Astrocyte (in vitro differentiated cells and primary cell): ENCODE measurements around the gene VRK1. TPM values are rescaled to one million over a fixed set of nuclear protein-coding genes. Genes with fewer than 3 reads are reported as not detected.

Source experiments
- DNase-seq: peaks from one replicate; pipeline ENCODE4 v3.0.0-alpha.2; 2010; ENCODE audit warnings: low read depth
- FAIRE-seq: peaks from 2 replicates; lab custom pipeline; 2011; peaks lifted over from hg19 to GRCh38; lab: Jason Lieb, UNC
- H2AFZ ChIP-seq: 2 replicates; pipeline ENCODE4 v1.6.0; 2012; ENCODE audit warnings: low read depth, low read length, inconsistent platforms
- H3K27ac ChIP-seq: 2 replicates; pipeline ENCODE4 v1.5.1; 2011; ENCODE audit warnings: low read depth, low read length, inconsistent platforms
- H3K27me3 ChIP-seq: 2 replicates; pipeline ENCODE4 v1.6.0; 2011; ENCODE audit warnings: low read length, inconsistent platforms; ENCODE audit not compliant: insufficient read depth
- H3K36me3 ChIP-seq: 2 replicates; pipeline ENCODE4 v1.5.1; 2011; ENCODE audit warnings: low read length, inconsistent platforms; ENCODE audit not compliant: insufficient read depth
- H3K4me1 ChIP-seq: 2 replicates; pipeline ENCODE4 v1.5.1; 2011; ENCODE audit warnings: low read length, inconsistent platforms; ENCODE audit not compliant: insufficient read depth
- H3K4me2 ChIP-seq: 2 replicates; pipeline ENCODE4 v1.6.0; 2012; ENCODE audit warnings: low read length, inconsistent platforms
- H3K4me3 ChIP-seq: 2 replicates; pipeline ENCODE4 v1.5.1; 2011; ENCODE audit warnings: low read depth, mild to moderate bottlenecking, low read length, inconsistent platforms; ENCODE audit not compliant: insufficient read depth
- H3K79me2 ChIP-seq: 2 replicates; pipeline ENCODE4 v1.6.0; 2012; ENCODE audit warnings: mild to moderate bottlenecking, low read length, inconsistent platforms; ENCODE audit not compliant: insufficient read depth
- H3K9ac ChIP-seq: 2 replicates; pipeline ENCODE4 v1.6.0; 2012; ENCODE audit warnings: mild to moderate bottlenecking, low read length, inconsistent platforms
- H3K9me3 ChIP-seq: 2 replicates; pipeline ENCODE4 v1.5.1; 2012; ENCODE audit warnings: low read depth, mild to moderate bottlenecking, low read length, inconsistent platforms; ENCODE audit not compliant: insufficient read depth
- H4K20me1 ChIP-seq: 2 replicates; pipeline ENCODE4 v1.6.0; 2012; ENCODE audit warnings: low read length, inconsistent platforms; ENCODE audit not compliant: insufficient read depth
- H3K27ac Mint-ChIP-seq: one replicate; pipeline ENCODE4 v1.8.0; 2021; ENCODE audit warnings: mild to moderate bottlenecking, mixed read lengths; ENCODE audit not compliant: unreplicated experiment
- H3K27me3 Mint-ChIP-seq: one replicate; pipeline ENCODE4 v1.8.0; 2021; ENCODE audit warnings: low read depth, mixed read lengths; ENCODE audit not compliant: unreplicated experiment
- H3K36me3 Mint-ChIP-seq: one replicate; pipeline ENCODE4 v1.8.0; 2021; ENCODE audit warnings: low read depth, mixed read lengths; ENCODE audit not compliant: unreplicated experiment
- H3K4me1 Mint-ChIP-seq: one replicate; pipeline ENCODE4 v1.8.0; 2021; ENCODE audit warnings: low read depth, mixed read lengths; ENCODE audit not compliant: unreplicated experiment
- H3K4me3 Mint-ChIP-seq: one replicate; pipeline ENCODE4 v1.8.0; 2021; ENCODE audit warnings: mild to moderate bottlenecking, moderate library complexity, mixed read lengths; ENCODE audit not compliant: unreplicated experiment
- H3K9me3 Mint-ChIP-seq: one replicate; pipeline ENCODE4 v1.8.0; 2021; ENCODE audit warnings: mild to moderate bottlenecking, mixed read lengths; ENCODE audit not compliant: unreplicated experiment
- CTCF ChIP-seq: IDR thresholded peaks from 2 replicates; pipeline ENCODE4 v1.5.1; 2011; ENCODE audit warnings: low read depth, mild to moderate bottlenecking, inconsistent platforms, low read length, moderate library complexity; ENCODE audit not compliant: insufficient read depth
- EZH2 ChIP-seq: IDR thresholded peaks from 2 replicates; pipeline ENCODE4 v1.6.1; 2012; ENCODE audit warnings: mild to moderate bottlenecking, low read length, inconsistent platforms; ENCODE audit not compliant: insufficient read depth
- total RNA-seq: library from RNA; stranded (reverse); gene quantifications from 2 replicates; pipeline ENCODE4 v1.2.1, GENCODE V29; 2021

VRK1 gene
- total RNA-seq, 1 donor from 2014 or later = 11.6 TPM

DNA sequence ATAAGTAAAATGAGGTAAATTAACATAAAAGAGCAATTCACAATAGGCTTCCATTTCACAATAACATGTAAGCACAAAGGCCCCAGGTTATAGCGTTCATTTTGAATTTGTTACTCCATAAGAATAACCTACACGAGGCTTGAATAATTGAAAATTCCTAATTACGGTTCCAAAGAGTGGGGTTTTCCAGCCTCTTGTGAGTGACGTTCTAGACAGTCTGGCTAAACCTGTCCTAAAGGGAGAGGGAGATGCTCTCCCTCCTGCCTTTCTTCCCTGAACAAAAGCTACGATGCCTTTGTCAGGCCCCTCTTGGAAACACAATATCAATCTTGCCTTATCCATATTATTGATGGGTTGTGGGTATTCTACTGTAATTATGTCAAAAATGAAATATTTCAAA is 24.3 kb upstream of the VRK1 start:
- H3K27ac ChIP-seq = no peak overlapping the region

GRCh38 chr14:96776791-96777190 is 20.4 kb upstream of the VRK1 start:
- Histone ChIP-seq H3K9ac (no peak overlapping the region), H3K4me2 (no peak overlapping the region), H3K4me3 (no peak overlapping the region), H3K27me3 (no peaks in the 10 kb centered on the region), H2AFZ (no peak overlapping the region), H3K36me3 (no peaks in the 10 kb centered on the region), H3K4me1 (no peaks in the 10 kb centered on the region), H3K27ac (no peak overlapping the region), H3K9me3 (no peaks in the 10 kb centered on the region), H4K20me1 (no peaks in the 10 kb centered on the region), H3K79me2 (no peaks in the 10 kb centered on the region)
- H3K27me3 Mint-ChIP-seq = peaks cover 5% of the 10 kb centered on the region
- no peaks in the 10 kb centered on the region for H3K4me1 Mint-ChIP-seq
- no peak for DNase-seq
- peaks cover 3% of the 10 kb centered on the region for H3K9me3 Mint-ChIP-seq
- H3K36me3 Mint-ChIP-seq = no peaks in the 10 kb centered on the region
- no peak overlapping the region for H3K27ac Mint-ChIP-seq
- FAIRE-seq = no peak
- TF ChIP-seq CTCF (no peak), EZH2 (no peak)
- no peak overlapping the region for H3K4me3 Mint-ChIP-seq

More for the DNA sequence above, 24.3 kb upstream of the VRK1 start:
- Mint-ChIP-seq H3K4me3 (no peak overlapping the region), H3K9me3 (peaks cover 3% of the 10 kb centered on the region), H3K36me3 (no peaks in the 10 kb centered on the region), H3K4me1 (no peaks in the 10 kb centered on the region), H3K27me3 (peaks cover 8% of the 10 kb centered on the region), H3K27ac (no peak overlapping the region)
- DNase-seq = no peak
- TF ChIP-seq EZH2 = no peak
- no peak for TF ChIP-seq CTCF
- no peaks in the 10 kb centered on the region for H3K79me2 ChIP-seq
- H3K4me3 ChIP-seq = no peak overlapping the region
- H3K4me2 ChIP-seq = no peak overlapping the region
- no peaks in the 10 kb centered on the region for H3K27me3 ChIP-seq
- H2AFZ ChIP-seq = no peak overlapping the region
- H3K36me3 ChIP-seq = no peaks in the 10 kb centered on the region
- H4K20me1 ChIP-seq = no peaks in the 10 kb centered on the region
- H3K9me3 ChIP-seq = no peaks in the 10 kb centered on the region
- no peak for FAIRE-seq
- H3K9ac ChIP-seq = no peak overlapping the region
- H3K4me1 ChIP-seq = no peaks in the 10 kb centered on the region

GRCh38 chr14:96780500-96780899 is 16.7 kb upstream of the VRK1 start:
- DNase-seq (no peak), FAIRE-seq (no peak)
- Histone ChIP-seq H2AFZ (no peak overlapping the region), H3K27ac (no peak overlapping the region), H3K9ac (no peak overlapping the region), H3K36me3 (no peaks in the 10 kb centered on the region), H4K20me1 (no peaks in the 10 kb centered on the region), H3K4me3 (no peak overlapping the region), H3K9me3 (no peaks in the 10 kb centered on the region), H3K4me2 (no peak overlapping the region), H3K27me3 (no peaks in the 10 kb centered on the region), H3K4me1 (no peaks in the 10 kb centered on the region), H3K79me2 (no peaks in the 10 kb centered on the region)
- peaks cover 3% of the 10 kb centered on the region for H3K27me3 Mint-ChIP-seq
- no peak overlapping the region for H3K4me3 Mint-ChIP-seq
- no peaks in the 10 kb centered on the region for H3K36me3 Mint-ChIP-seq
- TF ChIP-seq EZH2 = no peak
- TF ChIP-seq CTCF = no peak
- peaks cover 3% of the 10 kb centered on the region for H3K9me3 Mint-ChIP-seq
- H3K4me1 Mint-ChIP-seq = no peaks in the 10 kb centered on the region
- H3K27ac Mint-ChIP-seq = no peak overlapping the region
